Tibial artery (tissue), 4 donors: ENCODE measurements around the gene TMCC1.
"Not testable (repeated sequence)": the region's sequence is repeated elsewhere in the genome, so short reads cannot be mapped to it uniquely, and the experiment has no call there.

Experiments used
- DNase-seq, 2 donors: peaks; one replicate each; pipeline ENCODE4 v3.0.0-alpha.2; 2019
- H3K27ac ChIP-seq, 2 donors: fragments of 200-600 bp; sonication (generic) in 1 of 2; 1 replicate in 1 of 2; 2 replicates in 1 of 2; pipeline ENCODE4 v1.5.1; 2018 to 2019; ENCODE audit warnings: mild to moderate bottlenecking in 1 of 2
- H3K27me3 ChIP-seq, 2 donors: fragments of 200-600 bp; sonication (generic) in 1 of 2; one replicate each; pipeline versions ENCODE4 v1.5.1 to v1.6.0; 2016 to 2019
- H3K36me3 ChIP-seq, 3 donors: fragments of 200-600 bp; sonication (generic) in 2 of 3; one replicate each; pipeline ENCODE4 v1.5.1; 2016 to 2019; ENCODE audit warnings: mild to moderate bottlenecking in 2 of 3
- H3K4me1 ChIP-seq, 4 donors: fragments of 200-600 bp; sonication (generic) in 2 of 4; 1 replicate in 3 of 4; 2 replicates in 1 of 4; pipeline ENCODE4 v1.5.1; 2016 to 2019
- H3K4me3 ChIP-seq, 2 donors: fragments of 200-600 bp; sonication (generic) in 1 of 2; 1 replicate in 1 of 2; 2 replicates in 1 of 2; pipeline ENCODE4 v1.5.1; 2018 to 2019; ENCODE audit warnings: mild to moderate bottlenecking in 2 of 2
- H3K9me3 ChIP-seq, 3 donors: fragments of 200-600 bp; sonication (generic) in 1 of 3; one replicate each; pipeline ENCODE4 v1.5.1; 2016 to 2019
- intact Hi-C: fragments of 100-400 bp; cut with DNase I; formaldehyde crosslinking; loops from one replicate; pipeline ENCODE4 v1.15.0; 2023; ENCODE audit warnings: low total_unique reads
- TF ChIP-seq, protein P1 (sequence below), 2 experiments: fragments of 200-600 bp in 1 of 2; fragments of 450-650 bp in 1 of 2; IDR thresholded peaks; one replicate each; pipeline ENCODE4 v1.5.1; 2017 to 2019; ENCODE audit warnings: antibody characterized with exemption in 2 of 2, mild to moderate bottlenecking in 1 of 2, moderate library complexity in 1 of 2

TMCC1 gene

DNA sequence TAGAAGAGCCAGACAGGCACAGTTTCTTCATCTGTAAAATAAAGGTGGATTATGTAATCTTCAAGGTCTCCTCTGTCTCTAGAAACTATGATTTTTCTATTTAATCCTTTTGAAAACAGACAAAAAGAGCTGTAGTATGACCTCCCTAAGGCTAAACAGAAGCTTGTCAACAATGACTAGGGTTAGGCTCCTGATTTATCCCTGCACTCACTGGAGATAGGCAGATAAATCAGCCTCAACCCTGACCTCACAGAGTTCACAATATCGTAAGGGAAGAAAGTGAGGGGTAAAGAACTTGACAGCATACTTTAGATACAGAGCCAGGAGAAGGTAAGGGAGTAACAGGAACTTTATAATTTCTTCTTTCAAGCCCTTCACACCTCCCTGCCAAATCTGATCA, 124.8 kb downstream of the TMCC1 start:
- intact Hi-C loops = no loop called here

DNA sequence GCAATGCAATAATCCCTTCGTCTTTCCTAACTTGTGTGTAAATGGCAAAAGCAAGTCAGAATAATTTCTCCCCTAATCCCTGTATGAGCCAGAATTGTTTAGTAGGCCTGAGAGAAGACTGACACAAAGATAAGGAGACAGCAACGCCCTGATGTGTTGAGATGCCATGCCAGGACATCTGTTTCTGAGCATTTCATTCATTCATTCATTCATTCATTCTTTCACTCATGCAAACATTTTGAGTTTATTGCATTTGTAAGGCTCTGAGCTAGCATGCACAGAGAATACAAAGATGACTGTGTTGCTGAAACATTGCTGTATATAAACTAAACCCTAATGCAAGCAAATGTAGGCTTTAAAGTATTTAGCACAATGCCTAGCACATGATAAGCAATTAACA, 127.4 kb downstream of the TMCC1 start:
- Histone ChIP-seq H3K4me3 (no peak overlapping the region), H3K36me3 (no peaks in the 10 kb centered on the region), H3K9me3 (no peaks in the 10 kb centered on the region), H3K27me3 (no peaks in the 10 kb centered on the region), H3K27ac (no peak overlapping the region), H3K4me1 (no peaks in the 10 kb centered on the region)
- no peak for DNase-seq
- TF ChIP-seq, protein P1, sequence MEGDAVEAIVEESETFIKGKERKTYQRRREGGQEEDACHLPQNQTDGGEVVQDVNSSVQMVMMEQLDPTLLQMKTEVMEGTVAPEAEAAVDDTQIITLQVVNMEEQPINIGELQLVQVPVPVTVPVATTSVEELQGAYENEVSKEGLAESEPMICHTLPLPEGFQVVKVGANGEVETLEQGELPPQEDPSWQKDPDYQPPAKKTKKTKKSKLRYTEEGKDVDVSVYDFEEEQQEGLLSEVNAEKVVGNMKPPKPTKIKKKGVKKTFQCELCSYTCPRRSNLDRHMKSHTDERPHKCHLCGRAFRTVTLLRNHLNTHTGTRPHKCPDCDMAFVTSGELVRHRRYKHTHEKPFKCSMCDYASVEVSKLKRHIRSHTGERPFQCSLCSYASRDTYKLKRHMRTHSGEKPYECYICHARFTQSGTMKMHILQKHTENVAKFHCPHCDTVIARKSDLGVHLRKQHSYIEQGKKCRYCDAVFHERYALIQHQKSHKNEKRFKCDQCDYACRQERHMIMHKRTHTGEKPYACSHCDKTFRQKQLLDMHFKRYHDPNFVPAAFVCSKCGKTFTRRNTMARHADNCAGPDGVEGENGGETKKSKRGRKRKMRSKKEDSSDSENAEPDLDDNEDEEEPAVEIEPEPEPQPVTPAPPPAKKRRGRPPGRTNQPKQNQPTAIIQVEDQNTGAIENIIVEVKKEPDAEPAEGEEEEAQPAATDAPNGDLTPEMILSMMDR (IDR thresholded peaks at IDR 0.05) = no peak
- intact Hi-C loops = no loop called here

More for the DNA sequence above, 124.8 kb downstream of the TMCC1 start:
- TF ChIP-seq, protein P1 (IDR thresholded peaks at IDR 0.05) = no peak
- H3K4me1 ChIP-seq = peaks cover 0 to 8% (median 4%) of the 10 kb centered on the region in 4 donors
- no peak overlapping the region for H3K27ac ChIP-seq
- no peaks in the 10 kb centered on the region for H3K27me3 ChIP-seq
- H3K36me3 ChIP-seq = no peaks in the 10 kb centered on the region
- H3K4me3 ChIP-seq = no peak overlapping the region
- H3K9me3 ChIP-seq = no peaks in the 10 kb centered on the region
- no peak for DNase-seq

DNA sequence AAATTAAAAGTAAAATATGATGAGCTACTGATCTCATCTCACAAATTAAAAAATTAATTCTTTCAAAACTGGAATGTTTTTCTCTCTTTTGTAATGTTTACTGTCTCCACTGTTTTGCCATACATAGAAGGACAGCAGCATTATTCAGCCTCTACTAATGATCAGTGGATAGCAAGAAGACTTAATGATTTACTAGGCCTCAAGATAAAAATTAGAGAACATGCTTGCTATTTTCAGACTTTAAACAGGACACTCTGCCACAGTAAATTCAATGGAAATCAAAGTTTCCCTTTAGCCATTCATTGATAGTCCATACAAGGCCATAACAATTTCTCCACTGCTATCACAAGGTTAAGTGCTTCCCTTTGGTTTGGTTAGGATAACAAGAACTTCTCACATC, 129.4 kb downstream of the TMCC1 start:
- intact Hi-C loops = no loop called here
- TF ChIP-seq, protein P1 (IDR thresholded peaks at IDR 0.05) = no peak
- Histone ChIP-seq H3K27me3 (no peaks in the 10 kb centered on the region), H3K4me3 (no peak overlapping the region), H3K4me1 (no peaks in the 10 kb centered on the region), H3K27ac (no peak overlapping the region), H3K36me3 (no peaks in the 10 kb centered on the region), H3K9me3 (no peaks in the 10 kb centered on the region)
- no peak for DNase-seq

DNA sequence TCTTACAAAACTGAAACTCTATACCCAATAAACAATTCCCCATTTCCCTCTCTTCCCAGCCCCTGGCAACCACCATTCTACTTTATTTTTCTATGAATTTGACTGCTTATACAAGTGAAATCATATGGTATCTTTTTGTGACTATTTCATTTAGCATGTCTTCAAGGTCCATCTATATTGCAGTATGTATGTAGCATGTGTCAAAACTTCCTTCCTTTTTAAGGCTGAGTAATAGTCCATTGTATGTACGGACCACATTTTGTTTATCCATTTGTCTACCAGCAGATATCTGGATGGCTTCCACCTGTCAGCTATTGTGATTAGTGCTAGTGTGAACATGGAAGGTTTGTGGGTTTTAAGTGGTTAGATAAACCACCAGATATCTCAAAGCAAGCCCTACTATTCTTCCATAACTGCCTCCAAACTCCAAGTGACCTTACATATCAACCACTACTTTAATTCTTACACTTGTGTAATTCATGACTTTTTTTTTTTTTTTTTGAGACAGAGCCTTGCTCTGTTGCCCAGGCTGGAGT, 134.7 kb downstream of the TMCC1 start:
- H3K27ac ChIP-seq = no peak overlapping the region
- intact Hi-C loops = no loop called here

DNA sequence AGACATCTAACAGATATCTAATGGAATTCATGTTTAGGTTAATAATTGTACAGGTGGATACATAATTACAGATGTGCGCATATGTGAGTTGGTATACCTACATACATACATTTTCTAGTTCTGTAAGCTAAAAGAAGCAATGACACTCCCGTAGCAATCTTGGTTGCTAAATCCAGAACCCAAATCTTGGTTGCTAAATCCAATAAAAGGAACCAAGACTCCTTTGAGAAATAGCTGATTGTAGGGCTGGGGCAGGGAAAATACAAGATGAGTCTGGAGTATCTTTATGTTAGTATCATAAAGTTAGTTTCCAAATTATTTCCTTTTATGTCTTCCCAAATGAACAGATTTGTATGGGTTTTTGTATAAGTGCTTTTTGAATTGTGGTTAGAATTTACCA, 135.2 kb downstream of the TMCC1 start:
- Histone ChIP-seq H3K4me3 (no peak overlapping the region), H3K27ac (no peak overlapping the region), H3K9me3 (no peaks in the 10 kb centered on the region), H3K36me3 (no peaks in the 10 kb centered on the region), H3K27me3 (no peaks in the 10 kb centered on the region), H3K4me1 (peaks cover 0 to 7% (median 3%) of the 10 kb centered on the region in 4 donors)
- DNase-seq = no peak
- TF ChIP-seq, protein P1 (IDR thresholded peaks at IDR 0.05) = no peak
- intact Hi-C loops = no loop called here

More for the DNA sequence above, 134.7 kb downstream of the TMCC1 start:
- Histone ChIP-seq H3K9me3 (no peaks in the 10 kb centered on the region), H3K36me3 (no peaks in the 10 kb centered on the region), H3K4me1 (peaks cover 0 to 7% (median 3%) of the 10 kb centered on the region in 4 donors), H3K27me3 (no peaks in the 10 kb centered on the region), H3K4me3 (no peak overlapping the region)
- TF ChIP-seq, protein P1 (IDR thresholded peaks at IDR 0.05) = no peak
- DNase-seq = no peak

DNA sequence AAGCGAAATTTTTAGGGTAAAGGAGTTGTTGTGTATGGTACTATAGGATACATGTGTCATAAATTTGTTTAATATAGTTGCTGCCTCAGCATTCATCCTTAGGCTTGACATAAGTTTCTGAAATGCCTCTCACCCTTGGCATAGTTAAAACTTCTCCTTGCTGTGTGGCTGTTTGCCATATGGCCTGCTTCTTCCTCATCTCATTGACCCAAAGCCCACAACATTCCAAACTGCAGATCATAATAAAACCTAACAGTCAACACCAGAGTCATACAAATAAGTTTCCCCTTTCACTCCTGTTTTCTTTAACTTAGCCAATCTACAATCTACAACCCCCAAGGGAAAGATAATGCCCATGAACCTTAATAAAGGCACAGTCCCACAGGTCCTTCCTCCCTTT, 136.6 kb downstream of the TMCC1 start:
- H3K4me1 ChIP-seq = peaks cover 0 to 7% (median 3%) of the 10 kb centered on the region in 4 donors
- TF ChIP-seq, protein P1 (IDR thresholded peaks at IDR 0.05) = no peak
- intact Hi-C loops = no loop called here
- no peaks in the 10 kb centered on the region for H3K9me3 ChIP-seq
- no peak for DNase-seq
- no peaks in the 10 kb centered on the region for H3K36me3 ChIP-seq
- no peak overlapping the region for H3K27ac ChIP-seq
- H3K27me3 ChIP-seq = no peaks in the 10 kb centered on the region
- no peak overlapping the region for H3K4me3 ChIP-seq

DNA sequence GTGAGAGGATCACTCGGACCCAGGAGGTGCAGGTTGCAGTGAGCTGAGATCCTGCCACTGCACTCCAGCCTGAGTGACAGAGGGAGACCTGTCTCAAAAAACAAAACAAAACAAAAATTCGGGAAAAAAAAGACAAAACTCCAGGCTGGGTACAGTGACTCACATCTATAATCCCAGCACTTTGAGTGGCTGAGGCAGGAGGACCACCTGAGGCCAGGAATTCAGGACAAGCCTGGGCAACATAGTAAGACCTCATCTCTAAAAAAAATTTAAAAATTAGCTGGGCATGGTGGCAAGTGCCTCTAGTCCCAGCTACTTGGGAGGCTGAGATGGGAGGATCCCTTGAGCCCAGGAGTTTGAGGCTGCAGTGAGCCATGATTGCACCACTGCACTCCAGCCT, 142.4 kb downstream of the TMCC1 start:
- H3K9me3 ChIP-seq, DNase-seq, H3K27me3 ChIP-seq, H3K36me3 ChIP-seq, H3K4me3 ChIP-seq, intact Hi-C loops, H3K27ac ChIP-seq, H3K4me1 ChIP-seq: not testable (repeated sequence)
